Neural progenitor cell (in vitro differentiated cells): Measurements from ENCODE around the gene MRPL36. TPM values are rescaled to one million over a fixed set of nuclear protein-coding genes. Genes with fewer than 3 reads are reported as not detected.

ENCODE experiments used
- DNase-seq: peaks from one replicate; pipeline ENCODE4 v3.0.0-alpha.2; 2016; ENCODE audit warnings: low spot score
- H2AFZ ChIP-seq: fragments of 200-600 bp; sonication (generic); replicated peaks from 2 replicates; pipeline ENCODE4 v1.6.1; 2016; ENCODE audit warnings: antibody characterized with exemption
- H3F3A ChIP-seq: fragments of 200-600 bp; sonication (generic); 2 replicates; pipeline ENCODE4 v1.6.1; 2016; ENCODE audit warnings: antibody characterized with exemption, low read depth
- H3K27ac ChIP-seq: fragments of 200-600 bp; sonication (generic); 2 replicates; pipeline ENCODE4 v1.5.1; 2016; ENCODE audit warnings: mild to moderate bottlenecking
- H3K27me3 ChIP-seq: fragments of 200-600 bp; sonication (generic); 2 replicates; pipeline ENCODE4 v1.6.1; 2016; ENCODE audit warnings: mild to moderate bottlenecking, moderate library complexity
- H3K36me3 ChIP-seq: fragments of 200-600 bp; sonication (generic); 2 replicates; pipeline ENCODE4 v1.5.1; 2016
- H3K4me1 ChIP-seq: fragments of 200-600 bp; sonication (generic); 2 replicates; pipeline ENCODE4 v1.6.1; 2016; ENCODE audit warnings: mixed run types
- H3K4me2 ChIP-seq: fragments of 200-600 bp; sonication (generic); 2 replicates; pipeline ENCODE4 v1.6.1; 2016
- H3K4me3 ChIP-seq: fragments of 200-600 bp; sonication (generic); 2 replicates; pipeline ENCODE4 v1.5.1; 2016
- H3K79me2 ChIP-seq: fragments of 200-600 bp; sonication (generic); 2 replicates; pipeline ENCODE4 v1.6.1; 2016; ENCODE audit warnings: low read depth
- H3K9ac ChIP-seq: fragments of 200-600 bp; sonication (generic); 2 replicates; pipeline ENCODE4 v1.6.1; 2016
- H3K9me3 ChIP-seq: fragments of 200-600 bp; sonication (generic); 2 replicates; pipeline ENCODE4 v1.5.1; 2016; ENCODE audit warnings: low read depth
- H4K20me1 ChIP-seq: fragments of 200-600 bp; sonication (generic); 2 replicates; pipeline ENCODE4 v1.6.1; 2016; ENCODE audit warnings: low read depth
- H3K27ac Mint-ChIP-seq: 3 replicates; pipeline ENCODE4 v1.8.0; 2021; ENCODE audit warnings: mixed read lengths
- H3K27me3 Mint-ChIP-seq: 2 replicates; pipeline ENCODE4 v1.8.0; 2022; ENCODE audit warnings: low read depth, mild to moderate bottlenecking, inconsistent platforms, moderate library complexity, mixed read lengths; ENCODE audit not compliant: insufficient read depth
- H3K36me3 Mint-ChIP-seq: 3 replicates; pipeline ENCODE4 v1.8.0; 2021; ENCODE audit warnings: mixed read lengths
- H3K4me1 Mint-ChIP-seq: 3 replicates; pipeline ENCODE4 v1.8.0; 2021; ENCODE audit warnings: mixed read lengths
- H3K4me3 Mint-ChIP-seq: 3 replicates; pipeline ENCODE4 v1.8.0; 2021; ENCODE audit warnings: mild to moderate bottlenecking, moderate library complexity, mixed read lengths
- H3K9me3 Mint-ChIP-seq: 3 replicates; pipeline ENCODE4 v1.8.0; 2020; ENCODE audit warnings: mixed read lengths
- CTCF ChIP-seq: fragments of 200-600 bp; sonication (generic); IDR thresholded peaks from 2 replicates; pipeline ENCODE4 v1.5.1; 2017; ENCODE audit warnings: antibody characterized with exemption, mild to moderate bottlenecking
- EZH2 ChIP-seq: fragments of 200-600 bp; sonication (generic); IDR thresholded peaks from 2 replicates; pipeline ENCODE4 v1.6.1; 2017; ENCODE audit warnings: antibody characterized with exemption, mild to moderate bottlenecking, moderate library complexity
- EZH2phosphoT487 ChIP-seq: fragments of 200-600 bp; sonication (generic); IDR thresholded peaks from 2 replicates; pipeline ENCODE4 v1.6.1; 2017; ENCODE audit warnings: antibody characterized with exemption
- total RNA-seq: library from RNA; depleted of rRNA; stranded (reverse); fragments of >200 nt; gene quantifications from 2 replicates; pipeline ENCODE4 v1.2.3, GENCODE V29; 2015; ENCODE audit warnings: low replicate concordance

The MRPL36 gene
- total RNA-seq, 1 donor from 2014 or later: 22.2 TPM

GRCh38 chr5:1787472-1788047 lies 12.1 kb downstream of the MRPL36 start:
- H3K9ac ChIP-seq: no peak overlapping the region
- Mint-ChIP-seq H3K27ac (no peak overlapping the region), H3K9me3 (no peaks in the 10 kb centered on the region), H3K36me3 (no peaks in the 10 kb centered on the region), H3K4me1 (peaks cover 31% of the 10 kb centered on the region), H3K27me3 (peaks cover 3% of the 10 kb centered on the region), H3K4me3 (no peak overlapping the region)
- H4K20me1 ChIP-seq: no peaks in the 10 kb centered on the region
- H3K27ac ChIP-seq: no peak overlapping the region
- peaks cover 13% of the 10 kb centered on the region for H3K4me1 ChIP-seq
- no peak overlapping the region for H3K4me2 ChIP-seq
- TF ChIP-seq EZH2phosphoT487 (no peak), EZH2 (no peak), CTCF (no peak)
- no peaks in the 10 kb centered on the region for H3K79me2 ChIP-seq
- no peak overlapping the region for H2AFZ ChIP-seq
- H3K27me3 ChIP-seq: no peaks in the 10 kb centered on the region
- no peaks in the 10 kb centered on the region for H3K36me3 ChIP-seq
- H3F3A ChIP-seq: peaks cover 11% of the 10 kb centered on the region
- no peak for DNase-seq
- H3K4me3 ChIP-seq: no peak overlapping the region
- no peaks in the 10 kb centered on the region for H3K9me3 ChIP-seq

GRCh38 chr5:1786621-1787471 lies 12.8 kb downstream of the MRPL36 start:
- TF ChIP-seq EZH2: no peak
- no peak for TF ChIP-seq EZH2phosphoT487
- no peak for TF ChIP-seq CTCF
- Histone ChIP-seq H3K4me2 (no peak overlapping the region), H3F3A (peaks cover 11% of the 10 kb centered on the region), H3K27me3 (no peaks in the 10 kb centered on the region), H2AFZ (no peak overlapping the region), H3K4me3 (no peak overlapping the region), H4K20me1 (no peaks in the 10 kb centered on the region), H3K9ac (no peak overlapping the region), H3K9me3 (no peaks in the 10 kb centered on the region), H3K36me3 (no peaks in the 10 kb centered on the region), H3K79me2 (no peaks in the 10 kb centered on the region), H3K27ac (no peak overlapping the region), H3K4me1 (peaks cover 13% of the 10 kb centered on the region)
- Mint-ChIP-seq H3K27ac (peak overlapping the region; percentile 37), H3K9me3 (no peaks in the 10 kb centered on the region), H3K4me3 (no peak overlapping the region), H3K4me1 (peaks cover 33% of the 10 kb centered on the region), H3K27me3 (peaks cover 3% of the 10 kb centered on the region), H3K36me3 (no peaks in the 10 kb centered on the region)
- no peak for DNase-seq

- no peaks in the 10 kb centered on the region for H3K79me2 ChIP-seq
- H3K9me3 ChIP-seq: no peaks in the 10 kb centered on the region
- H4K20me1 ChIP-seq: no peaks in the 10 kb centered on the region
- H3K9ac ChIP-seq: no peak overlapping the region
- no peak overlapping the region for H3K4me3 ChIP-seq
- H3K36me3 Mint-ChIP-seq: no peaks in the 10 kb centered on the region
- H3K27me3 Mint-ChIP-seq: peaks cover 3% of the 10 kb centered on the region
- no peak overlapping the region for H3K27ac Mint-ChIP-seq
- H2AFZ ChIP-seq: no peak overlapping the region
- peaks cover 33% of the 10 kb centered on the region for H3K4me1 Mint-ChIP-seq
- no peak for DNase-seq
- no peaks in the 10 kb centered on the region for H3K9me3 Mint-ChIP-seq
- peaks cover 13% of the 10 kb centered on the region for H3K4me1 ChIP-seq
- H3F3A ChIP-seq: peaks cover 11% of the 10 kb centered on the region
- H3K4me2 ChIP-seq: no peak overlapping the region
- no peaks in the 10 kb centered on the region for H3K27me3 ChIP-seq
- no peak overlapping the region for H3K4me3 Mint-ChIP-seq
- no peaks in the 10 kb centered on the region for H3K36me3 ChIP-seq
- no peak overlapping the region for H3K27ac ChIP-seq
- TF ChIP-seq EZH2 (no peak), CTCF (no peak), EZH2phosphoT487 (no peak)
Measured at GRCh38 chr5:1785984-1786383, 13.7 kb downstream of the MRPL36 start.
